ENCODE data around the gene TLCD3B.

GRCh38 chr16:29995324-29995910, 35.7 kb downstream of the TLCD3B start, which contains the start of gene HIRIP3:
- no peak for TF ChIP-seq CTCF (conservative IDR thresholded peaks at IDR 0.05; ENCODE audit: low read length)
- TF ChIP-seq EZH2phosphoT487 (IDR thresholded peaks at IDR 0.05; ENCODE audit: borderline replicate concordance, low read depth, low read length), result no peak
